Hepatocyte (in vitro differentiated cells): ENCODE measurements around the gene GRM4. TPM values are rescaled to one million over a fixed set of nuclear protein-coding genes. Genes with fewer than 3 reads are reported as not detected.

Experiments used
- DNase-seq: peaks from one replicate; pipeline ENCODE4 v3.0.0-alpha.2; 2016; ENCODE audit warnings: low spot score
- H2AFZ ChIP-seq: fragments of 200-600 bp; sonication (generic); 2 replicates; pipeline ENCODE4 v1.6.0; 2016; ENCODE audit warnings: antibody characterized with exemption, mild to moderate bottlenecking
- H3K27ac ChIP-seq: fragments of 200-600 bp; sonication (generic); 2 replicates; pipeline ENCODE4 v1.5.1; 2016; ENCODE audit warnings: mild to moderate bottlenecking
- H3K27me3 ChIP-seq: fragments of 200-600 bp; sonication (generic); 2 replicates; pipeline ENCODE4 v1.6.1; 2016
- H3K36me3 ChIP-seq: fragments of 200-600 bp; sonication (generic); replicated peaks from 2 replicates; pipeline ENCODE4 v1.5.1; 2016; ENCODE audit warnings: low read depth; ENCODE audit not compliant: insufficient read depth
- H3K4me1 ChIP-seq: fragments of 200-600 bp; sonication (generic); 2 replicates; pipeline ENCODE4 v1.5.1; 2016; ENCODE audit warnings: mild to moderate bottlenecking, moderate library complexity; ENCODE audit not compliant: insufficient read depth
- H3K4me2 ChIP-seq: fragments of 200-600 bp; sonication (generic); 2 replicates; pipeline ENCODE4 v1.6.0; 2016
- H3K4me3 ChIP-seq: fragments of 200-600 bp; sonication (generic); 2 replicates; pipeline ENCODE4 v1.5.1; 2016; ENCODE audit warnings: mild to moderate bottlenecking
- H3K79me2 ChIP-seq: fragments of 200-600 bp; sonication (generic); 2 replicates; pipeline ENCODE4 v1.6.0; 2017; ENCODE audit warnings: mild to moderate bottlenecking
- H3K9me2 ChIP-seq: fragments of 200-600 bp; sonication (generic); replicated peaks from 2 replicates; pipeline ENCODE4 v1.6.0; 2017; ENCODE audit warnings: mild to moderate bottlenecking; ENCODE audit not compliant: insufficient read depth
- H3K9me3 ChIP-seq: fragments of 200-600 bp; sonication (generic); 2 replicates; pipeline ENCODE4 v1.5.1; 2016; ENCODE audit warnings: low read depth, mild to moderate bottlenecking
- H4K20me1 ChIP-seq: fragments of 200-600 bp; sonication (generic); 2 replicates; pipeline ENCODE4 v1.6.0; 2016; ENCODE audit warnings: mild to moderate bottlenecking; ENCODE audit not compliant: insufficient read depth, poor library complexity, severe bottlenecking
- EZH2 ChIP-seq: fragments of 200-600 bp; sonication (generic); IDR thresholded peaks from 2 replicates; pipeline ENCODE4 v1.6.1; 2016; ENCODE audit warnings: antibody characterized with exemption, mild to moderate bottlenecking, borderline replicate concordance
- EZH2phosphoT487 ChIP-seq: fragments of 200-600 bp; sonication (generic); IDR thresholded peaks from one replicate; pipeline ENCODE4 v1.6.1; 2018; ENCODE audit warnings: antibody characterized with exemption, mild to moderate bottlenecking, low read depth, moderate library complexity; ENCODE audit not compliant: unreplicated experiment, severe bottlenecking
- WGBS: methylation state at CpG from one replicate; pipeline ENCODE4 v1.1.6; 2016; ENCODE audit warnings: low lambda C conversion rate; ENCODE audit errors: missing lambda C conversion rate; 5-methylcytosine and 5-hydroxymethylcytosine counted together
- polyA plus RNA-seq: library from polyadenylated mRNA; unstranded; fragments of >200 nt; fragmentation: Nextera tagmentation; extraction: Ambion mirVana; gene quantifications from 2 replicates; pipeline ENCODE4 v1.2.1, GENCODE V29; 2016
- total RNA-seq: library from RNA; depleted of rRNA; stranded (reverse); fragments of >200 nt; gene quantifications from 2 replicates; pipeline ENCODE4 v1.2.3, GENCODE V29; 2014
- TF ChIP-seq, protein P1 (sequence below): fragments of 200-600 bp; sonication (generic); IDR thresholded peaks from 2 replicates; pipeline ENCODE4 v1.5.1; 2016; ENCODE audit warnings: antibody characterized with exemption, mild to moderate bottlenecking; ENCODE audit not compliant: poor library complexity

Gene GRM4
- total and polyA plus RNA-seq, 2 experiments from 2014 or later, result 0.03 TPM; not detected in 1

DNA sequence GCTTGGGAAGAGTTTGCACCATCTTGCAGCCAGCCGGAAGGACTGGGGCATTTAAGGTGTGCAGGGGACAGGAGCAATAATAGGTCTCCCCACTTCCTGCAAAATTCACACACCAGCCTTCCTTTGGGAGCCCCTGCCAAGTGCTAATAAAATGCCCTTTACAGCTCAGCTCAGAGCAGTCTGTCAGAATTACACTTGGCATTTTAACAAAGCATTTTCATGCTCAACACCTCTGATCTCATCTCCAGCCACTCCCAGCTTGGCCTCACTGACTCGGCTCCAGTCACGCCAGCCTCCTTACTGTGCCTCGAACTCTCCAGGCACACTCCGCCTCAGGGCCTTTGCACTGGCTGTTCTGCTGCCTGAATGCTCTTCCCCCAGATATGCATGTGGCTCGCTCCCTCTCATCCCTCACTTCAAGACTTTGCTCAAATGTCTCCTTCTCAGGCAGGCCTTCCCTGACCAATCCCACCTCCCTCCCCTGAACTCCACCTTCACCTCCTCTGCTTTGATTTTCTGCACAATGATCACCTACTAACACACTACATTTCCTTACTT, 43.7 kb downstream of the GRM4 start:
- 90% methylated on average over 6 of the region's 6 CpGs for WGBS
- no peaks in the 10 kb centered on the region for H3K9me3 ChIP-seq

DNA sequence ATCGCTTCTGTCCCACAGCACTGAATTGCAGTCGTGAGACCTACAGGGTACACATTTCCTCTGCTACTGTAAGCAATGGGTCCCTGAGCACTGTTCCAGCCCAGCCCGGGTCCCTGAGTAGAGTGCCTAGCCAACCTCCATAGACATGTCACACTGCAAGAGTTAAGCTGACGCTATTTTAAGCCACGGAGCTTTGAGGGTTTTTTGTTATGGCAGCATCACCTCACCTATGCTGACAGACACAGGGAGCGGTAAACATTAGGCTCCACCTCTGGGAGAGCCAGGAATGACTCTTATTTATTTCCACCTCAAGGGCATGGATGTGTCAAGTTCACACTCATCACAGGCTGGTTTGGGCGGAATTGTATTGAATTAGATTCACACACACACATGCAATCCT, 45.1 kb downstream of the GRM4 start:
- no peak for DNase-seq
- Histone ChIP-seq H4K20me1 (no peaks in the 10 kb centered on the region), H3K27ac (no peak overlapping the region), H3K9me3 (no peaks in the 10 kb centered on the region), H2AFZ (no peak overlapping the region), H3K27me3 (no peaks in the 10 kb centered on the region), H3K4me3 (no peak overlapping the region), H3K4me2 (no peak overlapping the region), H3K4me1 (no peaks in the 10 kb centered on the region), H3K9me2 (no peaks in the 10 kb centered on the region), H3K79me2 (no peaks in the 10 kb centered on the region), H3K36me3 (no peaks in the 10 kb centered on the region)
- TF ChIP-seq EZH2phosphoT487 (no peak), EZH2 (no peak)
- TF ChIP-seq, protein P1, sequence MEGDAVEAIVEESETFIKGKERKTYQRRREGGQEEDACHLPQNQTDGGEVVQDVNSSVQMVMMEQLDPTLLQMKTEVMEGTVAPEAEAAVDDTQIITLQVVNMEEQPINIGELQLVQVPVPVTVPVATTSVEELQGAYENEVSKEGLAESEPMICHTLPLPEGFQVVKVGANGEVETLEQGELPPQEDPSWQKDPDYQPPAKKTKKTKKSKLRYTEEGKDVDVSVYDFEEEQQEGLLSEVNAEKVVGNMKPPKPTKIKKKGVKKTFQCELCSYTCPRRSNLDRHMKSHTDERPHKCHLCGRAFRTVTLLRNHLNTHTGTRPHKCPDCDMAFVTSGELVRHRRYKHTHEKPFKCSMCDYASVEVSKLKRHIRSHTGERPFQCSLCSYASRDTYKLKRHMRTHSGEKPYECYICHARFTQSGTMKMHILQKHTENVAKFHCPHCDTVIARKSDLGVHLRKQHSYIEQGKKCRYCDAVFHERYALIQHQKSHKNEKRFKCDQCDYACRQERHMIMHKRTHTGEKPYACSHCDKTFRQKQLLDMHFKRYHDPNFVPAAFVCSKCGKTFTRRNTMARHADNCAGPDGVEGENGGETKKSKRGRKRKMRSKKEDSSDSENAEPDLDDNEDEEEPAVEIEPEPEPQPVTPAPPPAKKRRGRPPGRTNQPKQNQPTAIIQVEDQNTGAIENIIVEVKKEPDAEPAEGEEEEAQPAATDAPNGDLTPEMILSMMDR, result no peak
- 94% methylated on average over 7 of the region's 7 CpGs for WGBS

More for the DNA sequence above, 43.7 kb downstream of the GRM4 start:
- Histone ChIP-seq H3K4me3 (no peak overlapping the region), H3K36me3 (no peaks in the 10 kb centered on the region), H3K27ac (no peak overlapping the region), H2AFZ (no peak overlapping the region), H3K4me1 (no peaks in the 10 kb centered on the region), H3K9me2 (no peaks in the 10 kb centered on the region), H3K27me3 (no peaks in the 10 kb centered on the region), H3K79me2 (no peaks in the 10 kb centered on the region), H3K4me2 (no peak overlapping the region), H4K20me1 (no peaks in the 10 kb centered on the region)
- no peak for TF ChIP-seq EZH2
- no peak for TF ChIP-seq EZH2phosphoT487
- TF ChIP-seq, protein P1, result no peak
- DNase-seq, result no peak

DNA sequence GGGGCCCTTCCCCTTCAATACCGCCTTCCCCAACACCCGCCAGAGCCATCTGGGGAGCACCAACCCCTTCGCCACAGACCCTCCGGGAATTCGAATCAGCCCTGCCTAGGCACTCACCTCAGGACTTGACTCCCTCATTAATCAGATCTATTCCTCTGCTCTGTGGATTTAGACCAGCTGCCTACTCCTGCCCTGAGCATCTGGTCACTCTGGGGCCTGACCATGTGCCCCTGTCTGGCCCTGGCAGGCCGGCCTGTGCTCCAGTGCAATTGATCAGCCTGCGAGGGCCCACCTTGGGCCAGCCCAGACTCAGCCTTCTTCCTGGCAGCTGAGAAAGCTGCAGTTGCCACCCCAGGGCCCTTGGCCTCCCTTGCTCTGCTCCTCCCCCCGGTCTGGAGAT, 46.0 kb downstream of the GRM4 start:
- H3K27me3 ChIP-seq, result no peaks in the 10 kb centered on the region
- no peaks in the 10 kb centered on the region for H3K36me3 ChIP-seq
- H3K79me2 ChIP-seq, result no peaks in the 10 kb centered on the region
- no peak overlapping the region for H3K4me3 ChIP-seq
- no peak overlapping the region for H2AFZ ChIP-seq
- 90% methylated on average over 8 of the region's 8 CpGs for WGBS
- TF ChIP-seq EZH2phosphoT487, result no peak
- TF ChIP-seq, protein P1, result no peak
- no peak for TF ChIP-seq EZH2
- no peaks in the 10 kb centered on the region for H3K4me1 ChIP-seq
- DNase-seq, result no peak
- H4K20me1 ChIP-seq, result no peaks in the 10 kb centered on the region
- no peaks in the 10 kb centered on the region for H3K9me2 ChIP-seq
- H3K9me3 ChIP-seq, result no peaks in the 10 kb centered on the region
- no peak overlapping the region for H3K27ac ChIP-seq
- H3K4me2 ChIP-seq, result no peak overlapping the region
